Ishikawa (cell line): ENCODE results near the gene HOXC4.

Experiments used
- CEBPB ChIP-seq: IDR thresholded peaks from 2 replicates; pipeline ENCODE4 v1.6.1; 2012
- CREB1 ChIP-seq: IDR thresholded peaks from 2 replicates; pipeline ENCODE4 v1.6.1; 2012; ENCODE audit warnings: low read depth
- EP300 ChIP-seq: IDR thresholded peaks from 2 replicates; pipeline ENCODE4 v1.6.1; 2012; ENCODE audit warnings: borderline replicate concordance
- FOXM1 ChIP-seq: IDR thresholded peaks from 2 replicates; pipeline ENCODE4 v1.6.1; 2012; ENCODE audit warnings: low read depth, borderline replicate concordance
- NFIC ChIP-seq: IDR thresholded peaks from 2 replicates; pipeline ENCODE4 v1.6.1; 2012
- RAD21 ChIP-seq: IDR thresholded peaks from 2 replicates; pipeline ENCODE4 v1.6.1; 2012; ENCODE audit warnings: low read depth
- TAF1 ChIP-seq: IDR thresholded peaks from 2 replicates; pipeline ENCODE4 v1.6.1; 2012; ENCODE audit warnings: low read depth, mild to moderate bottlenecking
- TCF12 ChIP-seq: IDR thresholded peaks from 2 replicates; pipeline ENCODE4 v1.6.1; 2012; ENCODE audit warnings: low read depth
- TEAD4 ChIP-seq: IDR thresholded peaks from 2 replicates; pipeline ENCODE4 v1.6.1; 2012
- USF1 ChIP-seq: IDR thresholded peaks from 2 replicates; pipeline ENCODE4 v1.6.1; 2012
- YY1 ChIP-seq: IDR thresholded peaks from 2 replicates; pipeline ENCODE4 v1.6.1; 2012; ENCODE audit warnings: low read depth
- ZBTB7A ChIP-seq: IDR thresholded peaks from 2 replicates; pipeline ENCODE4 v1.6.1; 2012; ENCODE audit warnings: low read depth
- TF ChIP-seq, protein P1 (sequence below): IDR thresholded peaks from 2 replicates; pipeline ENCODE4 v1.6.1; 2012; ENCODE audit warnings: low read depth, mild to moderate bottlenecking
- TF ChIP-seq, protein P2 (sequence below): IDR thresholded peaks from 2 replicates; pipeline ENCODE4 v1.6.1; 2012

GRCh38 chr12:54054742-54055194 lies 1.1 kb downstream of the HOXC4 start:
- TF ChIP-seq TAF1 (no peak), CEBPB (no peak), TEAD4 (no peak), EP300 (no peak), TCF12 (no peak), YY1 (no peak), RAD21 (no peak), CREB1 (no peak), NFIC (no peak), FOXM1 (no peak), USF1 (no peak), ZBTB7A (no peak)
- TF ChIP-seq, protein P1, sequence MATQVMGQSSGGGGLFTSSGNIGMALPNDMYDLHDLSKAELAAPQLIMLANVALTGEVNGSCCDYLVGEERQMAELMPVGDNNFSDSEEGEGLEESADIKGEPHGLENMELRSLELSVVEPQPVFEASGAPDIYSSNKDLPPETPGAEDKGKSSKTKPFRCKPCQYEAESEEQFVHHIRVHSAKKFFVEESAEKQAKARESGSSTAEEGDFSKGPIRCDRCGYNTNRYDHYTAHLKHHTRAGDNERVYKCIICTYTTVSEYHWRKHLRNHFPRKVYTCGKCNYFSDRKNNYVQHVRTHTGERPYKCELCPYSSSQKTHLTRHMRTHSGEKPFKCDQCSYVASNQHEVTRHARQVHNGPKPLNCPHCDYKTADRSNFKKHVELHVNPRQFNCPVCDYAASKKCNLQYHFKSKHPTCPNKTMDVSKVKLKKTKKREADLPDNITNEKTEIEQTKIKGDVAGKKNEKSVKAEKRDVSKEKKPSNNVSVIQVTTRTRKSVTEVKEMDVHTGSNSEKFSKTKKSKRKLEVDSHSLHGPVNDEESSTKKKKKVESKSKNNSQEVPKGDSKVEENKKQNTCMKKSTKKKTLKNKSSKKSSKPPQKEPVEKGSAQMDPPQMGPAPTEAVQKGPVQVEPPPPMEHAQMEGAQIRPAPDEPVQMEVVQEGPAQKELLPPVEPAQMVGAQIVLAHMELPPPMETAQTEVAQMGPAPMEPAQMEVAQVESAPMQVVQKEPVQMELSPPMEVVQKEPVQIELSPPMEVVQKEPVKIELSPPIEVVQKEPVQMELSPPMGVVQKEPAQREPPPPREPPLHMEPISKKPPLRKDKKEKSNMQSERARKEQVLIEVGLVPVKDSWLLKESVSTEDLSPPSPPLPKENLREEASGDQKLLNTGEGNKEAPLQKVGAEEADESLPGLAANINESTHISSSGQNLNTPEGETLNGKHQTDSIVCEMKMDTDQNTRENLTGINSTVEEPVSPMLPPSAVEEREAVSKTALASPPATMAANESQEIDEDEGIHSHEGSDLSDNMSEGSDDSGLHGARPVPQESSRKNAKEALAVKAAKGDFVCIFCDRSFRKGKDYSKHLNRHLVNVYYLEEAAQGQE, result no peak
- TF ChIP-seq, protein P2, sequence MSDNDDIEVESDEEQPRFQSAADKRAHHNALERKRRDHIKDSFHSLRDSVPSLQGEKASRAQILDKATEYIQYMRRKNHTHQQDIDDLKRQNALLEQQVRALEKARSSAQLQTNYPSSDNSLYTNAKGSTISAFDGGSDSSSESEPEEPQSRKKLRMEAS, result no peak
